Measurements from ENCODE around the gene SLC13A3.
"Not testable (repeated sequence)": the region's sequence is repeated elsewhere in the genome, so short reads cannot be mapped to it uniquely, and the experiment has no call there.

The SLC13A3 gene

GRCh38 chr20:46689082-46689753 lies 38.0 kb upstream of the SLC13A3 start, which contains the start of gene TP53RK:
Gene TP53RK (minus strand): TSS chr20:46689444. CDS start chr20:46689414, 30 bp downstream.
- peaks cover 31 to 42% of the 10 kb centered on the region in 2 donors for H3K4me1 Mint-ChIP-seq (ENCODE audit: low read depth in 2 of 2)
- peak within 1 kb of the TSS; percentile 90 to 93 for H3K4me3 Mint-ChIP-seq
- peaks cover 23% of the 10 kb centered on the region for H3K36me3 Mint-ChIP-seq (ENCODE audit: insufficient read depth)
- DNase-seq (peak; percentile 92 to 97 (median 95)), ATAC-seq (replicated peaks) (peak; percentile 91)
- H3K27me3 Mint-ChIP-seq, result no peaks in the 10 kb centered on the region
- H3K9me3 Mint-ChIP-seq, result no peaks in the 10 kb centered on the region
- peak within 1 kb of the TSS; percentile 87 to 95 for H3K27ac Mint-ChIP-seq

GRCh38 chr20:46688151-46689081 lies 37.2 kb upstream of the SLC13A3 start:
- H3K4me1 Mint-ChIP-seq (ENCODE audit: low read depth in 2 of 2), result peaks cover 39 to 50% of the 10 kb centered on the region in 2 donors
- peak overlapping the region; percentile 90 to 93 for H3K4me3 Mint-ChIP-seq
- peaks cover 23% of the 10 kb centered on the region for H3K36me3 Mint-ChIP-seq (ENCODE audit: insufficient read depth)
- DNase-seq, result no peak
- no peaks in the 10 kb centered on the region for H3K27me3 Mint-ChIP-seq
- H3K9me3 Mint-ChIP-seq, result no peaks in the 10 kb centered on the region
- ATAC-seq (replicated peaks), result no peak
- peak overlapping the region; percentile 87 to 95 for H3K27ac Mint-ChIP-seq

- Mint-ChIP-seq H3K27me3 (no peaks in the 10 kb centered on the region), H3K4me1 (ENCODE audit: low read depth in 2 of 2) (peaks cover 50 to 67% of the 10 kb centered on the region in 2 donors), H3K9me3 (no peaks in the 10 kb centered on the region), H3K4me3 (no peak overlapping the region), H3K27ac (peak overlapping the region; percentile 12 to 27), H3K36me3 (ENCODE audit: insufficient read depth) (peaks cover 23% of the 10 kb centered on the region)
- ATAC-seq (replicated peaks) (no peak), DNase-seq (no peak)
Observed at GRCh38 chr20:46683939-46684750, 32.9 kb upstream of the SLC13A3 start.

GRCh38 chr20:46683668-46683938 lies 32.3 kb upstream of the SLC13A3 start:
- Mint-ChIP-seq H3K27me3 (no peaks in the 10 kb centered on the region), H3K9me3 (no peaks in the 10 kb centered on the region), H3K4me1 (ENCODE audit: low read depth in 2 of 2) (peaks cover 48 to 65% of the 10 kb centered on the region in 2 donors), H3K4me3 (no peak overlapping the region), H3K27ac (peak overlapping the region; percentile 12 to 27), H3K36me3 (ENCODE audit: insufficient read depth) (peaks cover 23% of the 10 kb centered on the region)
- no peak for DNase-seq
- no peak for ATAC-seq (replicated peaks)

GRCh38 chr20:46683011-46683667 lies 31.9 kb upstream of the SLC13A3 start:
- Mint-ChIP-seq H3K9me3 (no peaks in the 10 kb centered on the region), H3K27ac (peak overlapping the region; percentile 12 to 27), H3K4me1 (ENCODE audit: low read depth in 2 of 2) (peaks cover 44 to 60% of the 10 kb centered on the region in 2 donors), H3K4me3 (no peak overlapping the region), H3K36me3 (ENCODE audit: insufficient read depth) (peaks cover 23% of the 10 kb centered on the region), H3K27me3 (no peaks in the 10 kb centered on the region)
- DNase-seq, result no peak
- no peak for ATAC-seq (replicated peaks)

- Mint-ChIP-seq H3K27ac (no peak overlapping the region), H3K27me3 (no peaks in the 10 kb centered on the region), H3K36me3 (ENCODE audit: insufficient read depth) (peaks cover 23% of the 10 kb centered on the region), H3K9me3 (no peaks in the 10 kb centered on the region), H3K4me3 (no peak overlapping the region), H3K4me1 (ENCODE audit: low read depth in 2 of 2) (peaks cover 35 to 51% of the 10 kb centered on the region in 2 donors)
- no peak for ATAC-seq (replicated peaks)
- DNase-seq, result no peak
Observed at GRCh38 chr20:46682063-46682821, 31.0 kb upstream of the SLC13A3 start.

GRCh38 chr20:46681032-46681854 lies 30.0 kb upstream of the SLC13A3 start:
- Mint-ChIP-seq H3K27me3 (no peaks in the 10 kb centered on the region), H3K27ac (peak overlapping the region; percentile 12 to 87), H3K4me1 (ENCODE audit: low read depth in 2 of 2) (peaks cover 28 to 41% of the 10 kb centered on the region in 2 donors), H3K36me3 (ENCODE audit: insufficient read depth) (peaks cover 18% of the 10 kb centered on the region), H3K9me3 (no peaks in the 10 kb centered on the region), H3K4me3 (no peak overlapping the region)
- ATAC-seq (replicated peaks) (peak; percentile 62), DNase-seq (peak; percentile 60 to 72 (median 63))

- Mint-ChIP-seq H3K27ac (no peak overlapping the region), H3K9me3 (no peaks in the 10 kb centered on the region), H3K4me1 (ENCODE audit: low read depth in 2 of 2) (peaks cover 24 to 35% of the 10 kb centered on the region in 2 donors), H3K4me3 (no peak overlapping the region), H3K27me3 (no peaks in the 10 kb centered on the region), H3K36me3 (ENCODE audit: insufficient read depth) (peaks cover 13% of the 10 kb centered on the region)
- no peak for ATAC-seq (replicated peaks)
- no peak for DNase-seq
Observed at GRCh38 chr20:46680684-46681031, 29.4 kb upstream of the SLC13A3 start.

- Mint-ChIP-seq H3K9me3 (no peaks in the 10 kb centered on the region), H3K36me3 (ENCODE audit: insufficient read depth) (peaks cover 6% of the 10 kb centered on the region), H3K4me1 (ENCODE audit: low read depth in 2 of 2) (peaks cover 14 to 22% of the 10 kb centered on the region in 2 donors), H3K27ac (no peak overlapping the region), H3K27me3 (peaks cover 0 to 8% of the 10 kb centered on the region in 2 donors), H3K4me3 (no peak overlapping the region)
- DNase-seq (no peak), ATAC-seq (replicated peaks) (no peak)
Observed at GRCh38 chr20:46678516-46678915, 27.3 kb upstream of the SLC13A3 start.

- DNase-seq, result no peak
- Mint-ChIP-seq H3K9me3 (no peaks in the 10 kb centered on the region), H3K4me1 (ENCODE audit: low read depth in 2 of 2) (peaks cover 13% of the 10 kb centered on the region in 2 donors), H3K27ac (no peak overlapping the region), H3K4me3 (no peak overlapping the region), H3K27me3 (peaks cover 0 to 8% of the 10 kb centered on the region in 2 donors), H3K36me3 (ENCODE audit: insufficient read depth) (peaks cover 6% of the 10 kb centered on the region)
- ATAC-seq (replicated peaks), result no peak
Observed at GRCh38 chr20:46677608-46678007, 26.3 kb upstream of the SLC13A3 start.

GRCh38 chr20:46676649-46677316 lies 25.5 kb upstream of the SLC13A3 start:
- H3K4me3 Mint-ChIP-seq; ATAC-seq (replicated peaks); DNase-seq; H3K27me3 Mint-ChIP-seq; H3K27ac Mint-ChIP-seq; H3K36me3 Mint-ChIP-seq (ENCODE audit: insufficient read depth); H3K9me3 Mint-ChIP-seq: not testable (repeated sequence)
- H3K4me1 Mint-ChIP-seq (ENCODE audit: low read depth in 2 of 2), result peaks cover 10 to 13% of the 10 kb centered on the region in 2 donors
